ENCODE data around the gene SLC19A1.

Gene SLC19A1

DNA sequence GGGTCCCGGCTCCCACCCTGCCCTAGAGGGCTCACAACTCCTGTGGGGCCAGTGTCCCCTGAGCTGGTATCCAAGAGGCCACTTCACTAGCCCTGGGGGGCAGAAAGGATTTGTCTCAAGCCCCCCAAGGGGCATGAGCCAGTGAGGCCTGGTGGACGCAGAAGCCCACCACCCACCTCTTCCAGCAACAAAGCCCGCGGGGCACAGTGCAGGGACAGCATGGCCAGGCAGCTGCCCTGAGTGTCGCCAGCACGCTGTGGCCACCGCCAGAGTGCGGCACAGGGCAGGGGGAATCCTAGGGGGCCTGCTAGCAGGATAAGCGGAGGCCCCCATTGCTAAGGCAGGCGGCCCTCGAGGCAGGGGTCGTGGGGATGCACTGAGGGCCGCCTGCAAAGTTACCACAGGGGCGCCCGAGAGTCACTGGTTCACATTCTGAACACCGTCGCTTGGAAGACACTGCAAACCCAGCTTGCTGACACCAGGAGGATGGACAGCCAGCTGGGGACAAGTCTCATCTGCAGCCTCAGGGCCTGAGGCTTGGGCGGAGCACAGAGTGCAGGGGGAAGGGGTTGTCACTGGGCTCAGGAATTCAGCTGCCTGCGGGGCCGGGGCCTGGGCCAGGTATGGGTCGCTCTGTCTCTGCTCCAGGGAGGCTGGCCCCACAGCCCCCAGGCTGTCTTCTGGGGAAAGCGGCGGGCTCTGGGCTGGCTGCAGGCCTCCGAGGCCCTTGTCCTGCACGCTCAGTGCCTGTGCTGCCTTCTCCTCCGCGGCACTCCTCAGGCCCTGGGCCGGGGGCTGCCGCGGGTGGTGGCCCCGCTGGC is 26.8 kb downstream of the SLC19A1 start:
- no peak for DNase-seq (ENCODE audit: extremely low read depth, low read depth)
- TF ChIP-seq, protein P1, sequence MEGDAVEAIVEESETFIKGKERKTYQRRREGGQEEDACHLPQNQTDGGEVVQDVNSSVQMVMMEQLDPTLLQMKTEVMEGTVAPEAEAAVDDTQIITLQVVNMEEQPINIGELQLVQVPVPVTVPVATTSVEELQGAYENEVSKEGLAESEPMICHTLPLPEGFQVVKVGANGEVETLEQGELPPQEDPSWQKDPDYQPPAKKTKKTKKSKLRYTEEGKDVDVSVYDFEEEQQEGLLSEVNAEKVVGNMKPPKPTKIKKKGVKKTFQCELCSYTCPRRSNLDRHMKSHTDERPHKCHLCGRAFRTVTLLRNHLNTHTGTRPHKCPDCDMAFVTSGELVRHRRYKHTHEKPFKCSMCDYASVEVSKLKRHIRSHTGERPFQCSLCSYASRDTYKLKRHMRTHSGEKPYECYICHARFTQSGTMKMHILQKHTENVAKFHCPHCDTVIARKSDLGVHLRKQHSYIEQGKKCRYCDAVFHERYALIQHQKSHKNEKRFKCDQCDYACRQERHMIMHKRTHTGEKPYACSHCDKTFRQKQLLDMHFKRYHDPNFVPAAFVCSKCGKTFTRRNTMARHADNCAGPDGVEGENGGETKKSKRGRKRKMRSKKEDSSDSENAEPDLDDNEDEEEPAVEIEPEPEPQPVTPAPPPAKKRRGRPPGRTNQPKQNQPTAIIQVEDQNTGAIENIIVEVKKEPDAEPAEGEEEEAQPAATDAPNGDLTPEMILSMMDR (IDR thresholded peaks at IDR 0.05; ENCODE audit: low read depth, low read length, missing control alignments): no peak
- no peak overlapping the region for H3K4me3 ChIP-seq (replicated peaks; ENCODE audit: low read depth, low read length)

DNA sequence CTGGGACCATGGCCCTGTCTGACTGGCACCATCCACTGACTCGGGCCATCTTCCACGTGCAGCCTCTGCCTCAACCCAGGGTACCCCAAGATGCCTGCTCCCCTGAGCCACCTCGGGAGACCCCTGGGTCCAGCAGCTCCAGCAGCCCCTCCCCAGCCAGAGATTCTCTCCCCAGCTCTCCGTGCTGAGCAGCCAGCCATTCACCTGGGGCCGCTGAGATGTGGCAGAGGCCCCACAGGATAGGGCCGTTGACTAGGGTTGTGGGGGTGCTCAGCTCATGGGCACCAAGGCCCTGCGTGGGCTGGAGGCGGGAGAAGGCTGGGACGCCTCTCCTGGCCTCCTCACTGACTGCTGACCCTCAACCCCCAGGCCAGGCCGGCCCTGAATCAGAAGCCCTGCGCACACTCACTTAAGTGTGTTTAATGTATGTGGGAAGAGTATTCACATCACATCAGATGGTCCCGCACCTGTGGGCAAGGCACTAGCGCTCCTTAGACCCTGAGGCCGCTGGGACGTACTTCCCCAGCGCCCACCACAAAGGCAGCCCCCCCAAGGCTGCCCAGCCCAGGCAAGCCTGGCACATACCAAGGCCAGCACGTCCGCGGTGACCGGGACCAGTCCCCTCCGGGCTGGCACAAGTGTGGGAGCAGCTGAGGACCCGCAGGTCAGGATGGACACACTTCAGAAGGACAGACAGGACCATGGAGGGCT is 27.8 kb downstream of the SLC19A1 start:
- no peak for DNase-seq (ENCODE audit: extremely low read depth, low read depth)
- TF ChIP-seq, protein P1 (IDR thresholded peaks at IDR 0.05; ENCODE audit: low read depth, low read length, missing control alignments): no peak

GRCh38 chr21:45513741-45514310 is 28.4 kb downstream of the SLC19A1 start:
- DNase-seq (ENCODE audit: extremely low read depth, low read depth): no peak
- no peak overlapping the region for H3K4me3 ChIP-seq (replicated peaks; ENCODE audit: low read depth, low read length)
- TF ChIP-seq, protein P1 (IDR thresholded peaks at IDR 0.05; ENCODE audit: low read depth, low read length, missing control alignments): no peak

More for the DNA sequence above, 27.8 kb downstream of the SLC19A1 start:
- H3K4me3 ChIP-seq (replicated peaks; ENCODE audit: low read depth, low read length): no peak overlapping the region

GRCh38 chr21:45513003-45513717 is 29.1 kb downstream of the SLC19A1 start:
- no peak for DNase-seq (ENCODE audit: extremely low read depth, low read depth)
- H3K4me3 ChIP-seq (replicated peaks; ENCODE audit: low read depth, low read length): no peak overlapping the region
- TF ChIP-seq, protein P1 (IDR thresholded peaks at IDR 0.05; ENCODE audit: low read depth, low read length, missing control alignments): no peak

DNA sequence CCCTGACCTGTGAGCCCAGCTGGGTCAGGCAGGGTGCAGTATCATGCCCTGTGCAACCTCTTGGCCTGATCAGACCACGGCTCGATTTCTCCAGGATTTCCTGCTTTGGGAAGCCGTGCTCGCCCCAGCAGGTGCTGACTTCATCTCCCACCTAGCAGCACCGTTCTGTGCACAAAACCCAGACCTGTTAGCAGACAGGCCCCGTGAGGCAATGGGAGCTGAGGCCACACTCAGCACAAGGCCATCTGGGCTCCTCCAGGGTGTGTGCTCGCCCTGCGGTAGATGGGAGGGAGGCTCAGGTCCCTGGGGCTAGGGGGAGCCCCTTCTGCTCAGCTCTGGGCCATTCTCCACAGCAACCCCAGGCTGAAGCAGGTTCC is 29.6 kb downstream of the SLC19A1 start:
- no peak overlapping the region for H3K4me3 ChIP-seq (replicated peaks; ENCODE audit: low read depth, low read length)
- DNase-seq (ENCODE audit: extremely low read depth, low read depth): no peak
- TF ChIP-seq, protein P1 (IDR thresholded peaks at IDR 0.05; ENCODE audit: low read depth, low read length, missing control alignments): no peak

GRCh38 chr21:45511661-45512431 is 30.4 kb downstream of the SLC19A1 start:
- TF ChIP-seq, protein P1 (IDR thresholded peaks at IDR 0.05; ENCODE audit: low read depth, low read length, missing control alignments): no peak
- no peak for DNase-seq (ENCODE audit: extremely low read depth, low read depth)
- no peak overlapping the region for H3K4me3 ChIP-seq (replicated peaks; ENCODE audit: low read depth, low read length)

All from HFF-Myc (cell line).